ENCODE data around the gene LINC00305. TPM values are rescaled to one million over a fixed set of nuclear protein-coding genes. Genes with fewer than 3 reads are reported as not detected.

LINC00305 gene
- total and polyA plus RNA-seq, 2 donors (not counting 3 experiments of a cell fraction or from before 2014, with no cell fraction given) = not detected

DNA sequence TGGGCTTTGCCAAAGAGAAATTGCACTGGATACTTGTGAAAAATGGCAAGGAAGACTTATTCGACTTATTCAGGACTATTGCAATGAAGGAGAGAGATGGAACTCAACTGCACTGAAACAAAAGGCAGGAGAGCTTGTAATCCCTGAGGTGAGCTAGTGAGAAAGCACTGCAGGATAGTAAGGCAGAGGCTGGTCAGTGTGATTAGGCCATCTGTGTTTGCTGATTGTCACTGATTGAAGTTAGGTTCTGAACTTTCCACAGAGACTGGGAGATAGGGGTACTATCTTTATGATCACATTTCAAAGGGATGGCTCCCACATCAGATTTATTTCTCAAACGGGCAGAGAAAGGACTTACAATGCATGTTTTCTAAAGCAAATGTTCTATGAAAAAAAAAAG is 96.1 kb downstream of the LINC00305 start:
- no peak overlapping the region for H3K4me2 ChIP-seq (ENCODE audit: insufficient read depth, low read length)
- no peaks in the 10 kb centered on the region for H3K36me3 ChIP-seq (ENCODE audit: control insufficient read depth in 2 of 2, extremely low read depth in 1 of 2, insufficient read depth in 2 of 2, low read length in 2 of 2)
- no peak for TF ChIP-seq FOS (IDR thresholded peaks at IDR 0.05; ENCODE audit: borderline replicate concordance, insufficient read depth, low read length)
- TF ChIP-seq MYC (IDR thresholded peaks at IDR 0.05; ENCODE audit: low read depth, low read length) = no peak
- TF ChIP-seq, protein P1, sequence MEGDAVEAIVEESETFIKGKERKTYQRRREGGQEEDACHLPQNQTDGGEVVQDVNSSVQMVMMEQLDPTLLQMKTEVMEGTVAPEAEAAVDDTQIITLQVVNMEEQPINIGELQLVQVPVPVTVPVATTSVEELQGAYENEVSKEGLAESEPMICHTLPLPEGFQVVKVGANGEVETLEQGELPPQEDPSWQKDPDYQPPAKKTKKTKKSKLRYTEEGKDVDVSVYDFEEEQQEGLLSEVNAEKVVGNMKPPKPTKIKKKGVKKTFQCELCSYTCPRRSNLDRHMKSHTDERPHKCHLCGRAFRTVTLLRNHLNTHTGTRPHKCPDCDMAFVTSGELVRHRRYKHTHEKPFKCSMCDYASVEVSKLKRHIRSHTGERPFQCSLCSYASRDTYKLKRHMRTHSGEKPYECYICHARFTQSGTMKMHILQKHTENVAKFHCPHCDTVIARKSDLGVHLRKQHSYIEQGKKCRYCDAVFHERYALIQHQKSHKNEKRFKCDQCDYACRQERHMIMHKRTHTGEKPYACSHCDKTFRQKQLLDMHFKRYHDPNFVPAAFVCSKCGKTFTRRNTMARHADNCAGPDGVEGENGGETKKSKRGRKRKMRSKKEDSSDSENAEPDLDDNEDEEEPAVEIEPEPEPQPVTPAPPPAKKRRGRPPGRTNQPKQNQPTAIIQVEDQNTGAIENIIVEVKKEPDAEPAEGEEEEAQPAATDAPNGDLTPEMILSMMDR (IDR thresholded peaks at IDR 0.05; ENCODE audit: extremely low read depth in 1 of 2, insufficient read depth in 1 of 2, low read depth in 1 of 2, low read length in 2 of 2) = no peak
- TF ChIP-seq, protein P2, sequence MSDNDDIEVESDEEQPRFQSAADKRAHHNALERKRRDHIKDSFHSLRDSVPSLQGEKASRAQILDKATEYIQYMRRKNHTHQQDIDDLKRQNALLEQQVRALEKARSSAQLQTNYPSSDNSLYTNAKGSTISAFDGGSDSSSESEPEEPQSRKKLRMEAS (IDR thresholded peaks at IDR 0.05; ENCODE audit: insufficient read depth, insufficient read length) = no peak
- TF ChIP-seq POLR2A (IDR thresholded peaks at IDR 0.05; ENCODE audit: low read depth, low read length) = no peak
- TF ChIP-seq GATA2 (IDR thresholded peaks at IDR 0.05; ENCODE audit: insufficient read depth, insufficient read length, low read depth, low read length) = no peak
- dilution Hi-C loops (cut with MboI; ENCODE audit: extremely low pct_ligation_motif_present, low sequenced_read_pairs) = no loop called here
- DNase-seq (ENCODE audit: low read depth, low spot score) (no peak), FAIRE-seq (no peak)
- no peak overlapping the region for H2AFZ ChIP-seq (ENCODE audit: low read depth, low read length)
- no peaks in the 10 kb centered on the region for H3K9me3 ChIP-seq (replicated peaks; ENCODE audit: control insufficient read depth, insufficient read depth, low read length)
- H3K27me3 ChIP-seq (ENCODE audit: control insufficient read depth in 2 of 2, insufficient read depth in 2 of 2, low read length in 2 of 2) = no peaks in the 10 kb centered on the region
- BruUV-seq (replicated peaks) = no TSS peak
- H3K79me2 ChIP-seq (ENCODE audit: control insufficient read depth, insufficient read depth, low read length) = no peaks in the 10 kb centered on the region
- no peaks in the 10 kb centered on the region for H3K4me1 ChIP-seq (ENCODE audit: control insufficient read depth, extremely low read depth, insufficient read depth, low read length)
- H4K20me1 ChIP-seq (replicated peaks; ENCODE audit: control insufficient read depth, extremely low read depth, insufficient read depth, low read length) = no peaks in the 10 kb centered on the region
- H3K4me3 ChIP-seq (replicated peaks in 1 of 3; ENCODE audit: insufficient read depth in 1 of 3, low read depth in 1 of 3, low read length in 3 of 3) = no peak overlapping the region
- ChIA-PET POLR2A (no interaction called here), CTCF (no interaction called here)
- no peaks in the 10 kb centered on the region for H3K9me1 ChIP-seq (replicated peaks; ENCODE audit: control insufficient read depth, extremely low read depth, insufficient read depth, low read length)
- intact Hi-C loops (cut with micrococcal nuclease) = no loop called here
- H3K27ac ChIP-seq (ENCODE audit: insufficient read depth, low read depth, low read length) = no peak overlapping the region
- no peak overlapping the region for H3K9ac ChIP-seq (replicated peaks; ENCODE audit: extremely low read depth, insufficient read depth, low read length)

DNA sequence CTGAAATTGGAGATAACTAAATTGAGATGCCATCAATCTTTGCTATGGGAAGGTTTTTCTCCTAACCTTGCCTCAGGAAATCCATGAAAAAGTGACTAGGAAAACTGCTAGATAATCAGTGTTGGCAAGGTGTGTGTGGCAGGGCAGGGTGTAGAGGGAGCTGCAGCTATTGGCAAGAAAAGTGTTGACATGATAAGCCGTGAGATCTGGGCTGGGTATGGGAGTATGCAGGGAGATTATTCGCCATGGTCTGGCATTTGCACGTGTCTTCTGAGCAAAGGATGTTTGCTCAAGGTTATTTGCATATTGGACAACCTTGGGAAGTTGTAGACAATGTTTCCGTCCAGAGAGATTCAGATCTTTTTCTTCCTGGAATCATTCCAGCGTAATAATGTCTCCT is 104.3 kb downstream of the LINC00305 start:
- Histone ChIP-seq H3K4me2 (ENCODE audit: insufficient read depth, low read length) (no peak overlapping the region), H3K36me3 (ENCODE audit: control insufficient read depth in 2 of 2, extremely low read depth in 1 of 2, insufficient read depth in 2 of 2, low read length in 2 of 2) (no peaks in the 10 kb centered on the region), H3K79me2 (ENCODE audit: control insufficient read depth, insufficient read depth, low read length) (no peaks in the 10 kb centered on the region), H3K9ac (replicated peaks; ENCODE audit: extremely low read depth, insufficient read depth, low read length) (no peak overlapping the region), H3K27ac (ENCODE audit: insufficient read depth, low read depth, low read length) (no peak overlapping the region), H4K20me1 (replicated peaks; ENCODE audit: control insufficient read depth, extremely low read depth, insufficient read depth, low read length) (no peaks in the 10 kb centered on the region), H3K9me3 (replicated peaks; ENCODE audit: control insufficient read depth, insufficient read depth, low read length) (no peaks in the 10 kb centered on the region), H2AFZ (ENCODE audit: low read depth, low read length) (no peak overlapping the region), H3K4me3 (replicated peaks in 1 of 3; ENCODE audit: insufficient read depth in 1 of 3, low read depth in 1 of 3, low read length in 3 of 3) (no peak overlapping the region), H3K27me3 (ENCODE audit: control insufficient read depth in 2 of 2, insufficient read depth in 2 of 2, low read length in 2 of 2) (no peaks in the 10 kb centered on the region), H3K9me1 (replicated peaks; ENCODE audit: control insufficient read depth, extremely low read depth, insufficient read depth, low read length) (no peaks in the 10 kb centered on the region), H3K4me1 (ENCODE audit: control insufficient read depth, extremely low read depth, insufficient read depth, low read length) (no peaks in the 10 kb centered on the region)
- ChIA-PET CTCF (no interaction called here), POLR2A (no interaction called here)
- TF ChIP-seq MYC (IDR thresholded peaks at IDR 0.05; ENCODE audit: low read depth, low read length) (no peak), GATA2 (IDR thresholded peaks at IDR 0.05; ENCODE audit: insufficient read depth, insufficient read length, low read depth, low read length) (no peak), EZH2 (IDR thresholded peaks at IDR 0.05; ENCODE audit: borderline replicate concordance, low read depth, low read length, severe bottlenecking) (no peak), JUN (IDR thresholded peaks at IDR 0.05; ENCODE audit: borderline replicate concordance, insufficient read depth, insufficient read length, low read depth) (no peak), POLR2AphosphoS5 (IDR thresholded peaks at IDR 0.05; ENCODE audit: insufficient read depth, low read depth, low read length) (no peak), POLR2A (IDR thresholded peaks at IDR 0.05; ENCODE audit: low read depth, low read length) (no peak), FOS (IDR thresholded peaks at IDR 0.05; ENCODE audit: borderline replicate concordance, insufficient read depth, low read length) (no peak)
- TF ChIP-seq, protein P1 (IDR thresholded peaks at IDR 0.05; ENCODE audit: extremely low read depth in 1 of 2, insufficient read depth in 1 of 2, low read depth in 1 of 2, low read length in 2 of 2) = no peak
- TF ChIP-seq, protein P2 (IDR thresholded peaks at IDR 0.05; ENCODE audit: insufficient read depth, insufficient read length) = no peak
- DNase-seq (ENCODE audit: low read depth, low spot score) = no peak
- intact Hi-C loops (cut with micrococcal nuclease) = no loop called here
- dilution Hi-C loops (cut with MboI; ENCODE audit: extremely low pct_ligation_motif_present, low sequenced_read_pairs) = no loop called here
- no TSS peak for BruUV-seq (replicated peaks)
- no peak for FAIRE-seq

Measured in endothelial cell of umbilical vein (primary cell).